GM12892 (cell line): ENCODE data around the gene PHF21A.

ENCODE experiments used
- POLR2A ChIP-seq: IDR thresholded peaks from 2 replicates; pipeline ENCODE4 v1.6.1; 2011; ENCODE audit warnings: low read depth, low read length, control low read depth
- POLR2AphosphoS5 ChIP-seq: IDR thresholded peaks from 2 replicates; pipeline ENCODE4 v1.6.1; 2011; ENCODE audit warnings: low read depth, low read length, control low read depth

- TF ChIP-seq POLR2AphosphoS5 = no peak
- no peak for TF ChIP-seq POLR2A
These were observed 216.2 kb downstream of the PHF21A start for GRCh38 chr11:45905095-45905494.
